ENCODE measurements around the gene CUL4A.
"Not testable (repeated sequence)": the region's sequence is repeated elsewhere in the genome, so short reads cannot be mapped to it uniquely, and the experiment has no call there.

Gene CUL4A

DNA sequence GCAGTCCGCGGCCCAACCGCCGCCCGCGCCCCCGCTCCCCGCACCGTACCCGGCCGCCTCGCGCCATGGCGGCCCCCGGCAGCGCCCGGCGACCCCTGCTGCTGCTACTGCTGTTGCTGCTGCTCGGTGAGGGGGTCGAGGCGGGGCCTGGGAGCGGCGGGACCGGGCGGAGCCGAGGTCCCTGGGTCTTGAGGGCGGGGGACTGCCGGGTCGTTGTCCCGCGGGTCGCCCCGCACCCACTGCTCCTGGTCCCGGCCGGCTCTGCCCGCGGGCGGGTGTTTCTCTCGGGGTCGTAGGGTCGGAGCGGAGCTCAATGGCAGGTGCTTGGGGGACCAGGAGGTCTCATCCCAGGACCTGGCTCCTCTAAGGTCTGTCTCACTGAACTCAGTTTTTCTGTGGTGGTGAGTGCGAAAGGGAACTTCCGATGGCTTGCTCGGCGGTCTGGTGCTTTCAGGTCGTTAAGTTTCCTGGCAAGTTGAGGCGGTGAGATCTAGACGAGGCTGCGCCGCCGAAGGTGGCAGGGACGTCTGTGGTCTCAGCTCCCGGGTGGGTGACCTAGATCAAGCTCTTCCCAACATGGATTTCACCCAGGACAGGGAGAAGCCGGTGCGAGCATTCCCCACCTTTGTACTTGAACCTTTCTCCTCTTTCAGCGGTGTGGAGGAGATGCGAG, 88.1 kb downstream of the CUL4A start:
- DNase-seq = no peak

DNA sequence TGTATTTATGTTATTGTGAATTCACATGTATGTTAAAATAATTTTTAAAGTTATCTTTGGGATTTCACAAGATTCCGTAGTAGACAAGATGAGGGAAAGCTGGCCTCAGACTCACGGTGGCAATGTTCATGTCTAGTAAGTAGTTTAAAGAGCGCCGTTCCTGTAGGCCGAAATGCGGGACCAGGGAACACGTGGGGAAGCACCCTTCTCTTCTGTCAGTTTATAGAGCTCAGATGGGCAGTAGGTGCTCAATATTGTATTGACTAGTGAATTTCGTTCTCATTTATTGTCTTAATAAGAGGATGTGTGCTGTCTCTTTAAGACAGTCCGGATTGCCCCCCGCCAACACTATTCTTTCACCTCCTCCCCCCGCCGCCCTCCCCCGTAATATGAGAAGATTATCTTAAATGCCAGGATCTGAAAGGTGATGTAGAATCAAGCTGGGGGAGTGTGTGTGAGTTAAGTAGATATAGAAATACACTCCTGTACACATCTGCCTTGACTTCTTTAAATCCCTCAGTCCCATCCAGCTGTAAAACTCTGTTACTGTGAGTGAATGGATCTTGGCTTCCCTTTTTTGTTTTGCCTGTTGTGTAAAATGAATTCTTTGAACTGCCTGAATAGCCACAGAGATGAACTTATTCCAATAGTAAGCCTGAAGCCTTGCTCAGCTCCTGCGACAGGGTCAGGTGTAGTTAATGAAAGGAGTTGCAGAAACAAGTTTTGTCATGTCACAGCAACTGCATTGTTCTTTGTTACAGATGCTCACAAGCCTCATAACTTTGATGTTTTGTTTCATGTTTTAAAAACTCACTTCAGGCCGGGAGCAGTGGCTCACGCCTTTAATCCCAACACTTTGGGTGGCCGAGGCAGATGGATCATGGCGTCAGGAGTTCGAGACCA, 88.9 kb downstream of the CUL4A start:
- DNase-seq = peak; percentile 28

DNA sequence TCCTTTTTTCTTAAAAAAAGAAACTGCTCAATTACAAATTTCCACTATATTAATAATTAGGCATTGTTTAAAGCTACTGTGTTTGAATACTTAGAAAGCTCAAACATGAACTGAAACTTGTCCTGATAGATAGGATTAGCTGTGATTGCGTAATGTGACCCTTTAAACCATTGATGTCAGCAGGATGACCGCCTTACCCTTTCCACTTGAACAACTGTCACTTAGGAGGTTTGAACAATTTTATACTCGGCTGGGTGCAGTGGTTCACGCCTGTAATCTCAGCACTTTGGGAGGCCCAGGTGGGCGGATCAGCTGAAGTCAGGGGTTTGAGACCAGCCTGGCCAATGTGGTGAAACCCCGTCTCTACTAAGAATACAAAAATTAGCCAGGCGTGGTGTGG, 90.5 kb downstream of the CUL4A start:
- DNase-seq = no peak

DNA sequence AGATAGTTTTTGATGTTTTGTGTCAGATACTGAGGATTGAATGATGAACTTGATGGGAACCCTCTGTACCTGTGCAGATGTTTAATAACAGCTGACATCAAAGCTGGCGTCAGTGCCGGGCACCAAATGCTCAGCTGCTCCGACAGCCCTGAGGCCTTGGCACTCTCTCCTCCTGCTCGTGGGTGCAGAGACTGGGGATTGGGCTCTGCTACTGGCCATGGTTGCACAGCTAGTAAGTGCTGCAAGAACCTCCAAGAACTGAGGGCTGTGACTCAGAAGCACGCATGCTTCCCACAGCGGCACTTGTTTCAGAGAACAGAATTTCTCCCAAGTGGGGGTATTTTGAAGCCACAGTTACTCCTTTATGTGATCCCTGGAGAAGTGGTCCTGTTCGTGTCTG, 93.6 kb downstream of the CUL4A start:
- DNase-seq = no peak

DNA sequence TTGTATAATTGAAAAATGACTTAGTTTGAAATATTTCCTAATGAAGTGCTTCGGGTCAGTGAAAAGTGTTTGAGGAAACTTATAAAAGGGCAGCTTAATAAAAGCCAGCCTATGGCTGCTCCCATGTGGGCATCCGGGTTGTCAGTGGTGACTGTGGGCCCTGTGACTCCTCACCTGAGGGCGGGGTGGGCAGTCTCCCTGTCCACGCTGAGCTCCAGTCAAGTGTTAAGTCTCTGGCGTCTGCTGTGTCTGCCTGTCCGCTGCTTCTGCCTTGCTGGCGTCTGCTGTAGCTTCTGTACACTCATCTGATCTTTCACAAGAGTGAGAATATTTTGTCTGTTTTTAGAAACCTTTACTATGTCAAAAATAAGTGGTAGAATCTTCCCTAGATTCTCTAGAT, 94.7 kb downstream of the CUL4A start:
- DNase-seq = no peak

DNA sequence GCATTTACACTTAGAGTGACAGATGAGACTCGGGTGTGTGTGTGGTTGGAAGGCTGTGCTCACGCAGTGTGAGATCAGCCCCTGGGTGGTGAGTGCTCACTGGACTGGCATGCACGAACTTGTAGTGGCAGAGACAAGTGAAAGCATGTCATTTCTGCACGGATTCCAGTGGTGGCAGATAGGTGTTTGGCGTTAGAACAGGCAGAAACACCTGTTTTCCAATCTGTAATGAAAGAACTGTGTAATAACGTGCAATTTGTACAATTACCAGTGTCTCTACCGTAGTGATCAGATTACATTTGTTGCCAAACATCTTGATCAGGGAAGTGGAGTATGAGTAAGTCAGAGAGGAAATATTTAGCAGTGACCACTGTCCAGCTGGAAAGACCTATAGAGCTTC, 95.8 kb downstream of the CUL4A start:
- DNase-seq = no peak

DNA sequence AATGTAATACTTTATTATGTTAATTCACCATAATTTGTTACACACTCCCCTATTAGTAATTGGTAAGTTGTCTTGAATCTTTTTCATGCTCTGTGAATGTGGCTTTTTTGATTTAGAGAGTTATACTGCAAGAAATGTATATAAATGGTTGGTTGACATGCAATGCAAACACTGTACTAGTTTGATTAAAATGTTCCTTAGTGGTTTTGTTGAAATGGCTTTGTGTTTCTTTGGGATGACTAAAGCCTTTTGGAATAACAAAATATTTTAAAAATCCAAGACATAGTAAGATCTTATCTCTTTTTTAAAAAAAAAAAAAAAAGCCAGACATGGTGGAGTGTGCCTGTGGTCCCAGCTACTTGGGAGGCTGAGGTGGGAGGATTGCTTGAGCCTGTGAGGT, 98.1 kb downstream of the CUL4A start:
- no peak for DNase-seq

DNA sequence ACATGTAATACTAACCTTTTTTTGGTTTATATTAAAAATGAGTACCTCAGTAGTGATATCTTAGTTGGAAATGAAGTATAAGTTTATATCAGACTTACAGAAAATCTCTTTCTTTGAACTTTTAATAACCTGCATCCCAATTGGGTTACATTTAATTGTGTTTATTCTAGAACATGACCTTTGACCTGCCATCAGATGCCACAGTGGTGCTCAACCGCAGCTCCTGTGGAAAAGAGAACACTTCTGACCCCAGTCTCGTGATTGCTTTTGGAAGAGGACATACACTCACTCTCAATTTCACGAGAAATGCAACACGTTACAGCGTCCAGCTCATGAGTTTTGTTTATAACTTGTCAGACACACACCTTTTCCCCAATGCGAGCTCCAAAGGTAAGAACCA, 100.1 kb downstream of the CUL4A start:
- DNase-seq = no peak

DNA sequence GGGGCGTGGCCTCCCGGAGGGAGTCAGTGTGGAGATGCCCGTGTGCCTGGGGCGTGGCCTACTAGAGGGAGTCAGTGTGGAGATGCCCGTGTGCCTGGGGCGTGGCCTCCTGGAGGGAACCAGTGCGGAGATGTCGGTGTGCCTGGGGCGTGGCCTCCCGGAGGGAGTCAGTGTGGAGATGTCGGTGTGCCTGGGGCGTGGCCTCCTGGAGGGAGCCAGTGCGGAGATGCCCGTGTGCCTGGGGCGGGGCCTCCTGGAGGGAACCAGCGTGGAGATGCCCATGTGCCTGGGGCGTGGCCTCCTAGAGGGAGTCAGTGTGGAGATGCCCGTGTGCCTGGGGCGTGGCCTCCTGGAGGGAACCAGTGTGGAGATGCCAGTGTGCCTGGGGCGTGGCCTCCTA, 104.7 kb downstream of the CUL4A start:
- DNase-seq = not testable (repeated sequence)

DNA sequence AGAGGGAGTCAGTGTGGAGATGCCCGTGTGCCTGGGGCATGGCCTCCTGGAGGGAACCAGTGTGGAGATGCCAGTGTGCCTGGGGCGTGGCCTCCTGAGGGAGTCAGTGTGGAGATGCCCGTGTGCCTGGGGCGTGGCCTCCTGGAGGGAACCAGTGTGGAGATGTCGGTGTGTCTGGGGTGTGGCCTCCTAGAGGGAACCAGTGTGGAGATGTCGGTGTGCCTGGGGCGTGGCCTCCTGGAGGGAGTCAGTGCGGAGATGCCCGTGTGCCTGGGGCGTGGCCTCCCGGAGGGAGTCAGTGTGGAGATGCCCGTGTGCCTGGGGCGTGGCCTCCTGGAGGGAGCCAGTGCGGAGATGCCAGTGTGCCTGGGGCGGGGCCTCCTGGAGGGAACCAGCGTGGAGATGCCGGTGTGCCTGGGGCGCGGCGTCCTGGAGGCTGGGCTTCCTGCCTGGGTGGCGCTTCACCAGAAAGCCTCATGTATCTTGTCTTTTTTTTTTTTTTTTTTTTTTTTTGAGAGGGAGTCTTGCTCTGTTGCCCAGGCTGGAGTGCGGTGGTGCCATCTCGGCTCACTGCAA, 105.6 kb downstream of the CUL4A start:
- not testable (repeated sequence) for DNase-seq

DNA sequence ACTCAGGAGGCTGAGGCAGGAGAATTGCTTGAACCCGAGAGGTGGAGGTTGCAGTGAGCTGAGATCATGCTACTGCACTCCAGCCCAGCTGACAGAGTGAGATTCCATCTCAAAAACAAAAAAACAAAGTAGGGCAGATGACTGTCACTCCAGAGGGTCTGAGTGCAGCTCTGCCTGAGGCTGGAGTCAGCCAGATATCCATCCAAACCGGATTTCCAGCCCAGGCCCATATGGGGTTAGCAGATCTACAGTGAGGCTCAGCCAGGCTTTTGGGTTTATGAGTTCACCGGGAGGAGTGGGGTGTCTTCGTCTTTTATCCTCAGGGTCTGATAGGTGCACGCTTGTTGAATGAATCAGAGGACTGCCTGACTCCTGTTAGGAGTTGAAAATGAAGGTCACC, 106.6 kb downstream of the CUL4A start:
- DNase-seq = no peak
